Coronary artery (tissue), 2 donors: ENCODE results near the gene ESYT3.

ENCODE experiments used
- DNase-seq: peaks from one replicate; pipeline ENCODE4 v3.0.0-alpha.2; 2017; ENCODE audit warnings: low spot score
- H3K27ac ChIP-seq, 2 donors: fragments of 200-600 bp; sonication (generic); one replicate each; pipeline ENCODE4 v1.5.1; 2016 to 2019
- H3K4me3 ChIP-seq: fragments of 200-600 bp; sonication (generic); 2 replicates; pipeline ENCODE4 v1.5.1; 2016; ENCODE audit warnings: mild to moderate bottlenecking, moderate library complexity
- CTCF ChIP-seq: fragments of 200-600 bp; sonication (generic); IDR thresholded peaks from one replicate; pipeline ENCODE4 v1.5.1; 2019; ENCODE audit warnings: antibody characterized with exemption

ESYT3 gene

GRCh38 chr3:138461896-138462295 lies 27.5 kb downstream of the ESYT3 start:
- Histone ChIP-seq H3K4me3 (no peak overlapping the region), H3K27ac (no peak overlapping the region)
- no peak for TF ChIP-seq CTCF
- DNase-seq = no peak

DNA sequence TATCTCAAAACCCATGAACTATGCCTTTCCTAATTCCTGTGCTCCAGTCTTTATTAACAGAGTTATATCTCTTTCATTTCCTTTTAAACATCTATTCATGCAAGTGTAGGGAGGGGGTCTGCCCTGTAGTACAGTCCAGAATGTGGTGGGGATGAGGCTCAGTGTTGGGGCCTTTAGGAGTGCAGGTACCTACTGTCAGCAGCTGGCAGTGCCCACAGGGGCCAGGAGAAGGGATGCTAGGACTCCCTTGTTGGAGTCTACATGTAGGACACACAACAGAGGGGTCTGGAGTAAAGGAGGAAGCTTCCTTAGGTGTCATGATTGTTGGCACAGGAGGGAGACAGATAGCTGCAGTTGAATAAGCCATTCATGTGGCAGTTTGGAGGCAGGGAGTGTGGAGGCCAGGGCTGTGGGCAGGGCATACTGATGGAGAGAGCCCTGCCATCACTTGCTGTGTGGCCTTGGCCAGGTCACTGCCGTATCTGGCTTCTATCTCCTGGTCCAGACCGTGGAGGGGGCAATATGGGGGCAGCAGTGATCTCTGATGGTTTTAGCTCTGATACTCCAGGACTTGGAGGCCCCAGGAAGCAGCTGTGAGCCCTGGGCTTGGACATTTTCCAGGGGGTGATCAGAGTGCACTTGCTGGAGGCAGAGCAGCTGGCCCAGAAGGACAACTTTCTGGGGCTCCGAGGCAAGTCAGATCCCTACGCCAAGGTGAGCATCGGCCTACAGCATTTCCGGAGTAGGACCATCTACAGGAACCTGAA lies 29.5 kb downstream of the ESYT3 start:
- no peak for TF ChIP-seq CTCF
- no peak for DNase-seq
- Histone ChIP-seq H3K4me3 (no peak overlapping the region), H3K27ac (no peak overlapping the region)

DNA sequence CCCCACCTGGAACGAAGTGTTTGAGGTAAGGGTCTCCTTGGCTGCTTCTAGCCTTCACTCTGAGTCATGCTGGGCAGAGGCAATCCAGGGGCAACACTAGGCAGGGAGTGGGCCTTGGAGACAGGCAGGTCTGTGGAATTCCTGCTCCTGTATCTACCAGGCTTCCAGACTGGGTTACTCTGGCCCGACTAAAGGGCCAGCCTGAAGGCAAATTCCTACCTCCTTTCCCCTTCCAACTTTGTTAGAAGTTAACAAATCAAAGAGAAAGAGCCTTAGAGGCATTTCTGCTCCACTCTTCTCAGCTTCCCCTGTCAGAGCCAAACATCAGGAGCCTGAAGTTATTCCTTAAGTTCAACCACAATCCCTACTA lies 30.1 kb downstream of the ESYT3 start:
- no peak for TF ChIP-seq CTCF
- H3K27ac ChIP-seq = no peak overlapping the region
- no peak overlapping the region for H3K4me3 ChIP-seq
- no peak for DNase-seq

- Histone ChIP-seq H3K4me3 (no peak overlapping the region), H3K27ac (no peak overlapping the region)
- TF ChIP-seq CTCF = no peak
- no peak for DNase-seq
Observed at GRCh38 chr3:138465451-138465850, 31.0 kb downstream of the ESYT3 start.

DNA sequence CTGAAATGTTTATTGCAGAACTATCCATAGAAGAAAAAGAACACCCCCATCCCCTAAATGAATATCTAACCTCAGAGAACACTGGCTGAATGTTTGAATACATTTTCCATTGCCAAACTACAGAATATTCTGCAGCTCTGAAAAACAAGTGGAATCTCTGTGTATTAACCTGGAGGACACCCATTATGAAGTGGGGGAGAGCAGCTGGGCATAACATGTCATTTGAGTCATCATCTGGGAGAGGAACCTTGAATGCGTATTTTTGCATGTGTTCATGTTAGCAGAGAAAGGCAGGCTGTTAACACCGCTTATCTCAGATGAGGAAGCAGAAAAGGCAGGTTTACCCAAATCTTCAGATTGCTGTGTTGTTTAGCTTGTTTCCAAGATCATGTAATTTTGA lies 31.5 kb downstream of the ESYT3 start:
- DNase-seq = no peak
- TF ChIP-seq CTCF = no peak
- Histone ChIP-seq H3K4me3 (no peak overlapping the region), H3K27ac (no peak overlapping the region)

- Histone ChIP-seq H3K27ac (no peak overlapping the region), H3K4me3 (no peak overlapping the region)
- no peak for DNase-seq
- TF ChIP-seq CTCF = no peak
Observed at GRCh38 chr3:138467931-138468330, 33.5 kb downstream of the ESYT3 start.

DNA sequence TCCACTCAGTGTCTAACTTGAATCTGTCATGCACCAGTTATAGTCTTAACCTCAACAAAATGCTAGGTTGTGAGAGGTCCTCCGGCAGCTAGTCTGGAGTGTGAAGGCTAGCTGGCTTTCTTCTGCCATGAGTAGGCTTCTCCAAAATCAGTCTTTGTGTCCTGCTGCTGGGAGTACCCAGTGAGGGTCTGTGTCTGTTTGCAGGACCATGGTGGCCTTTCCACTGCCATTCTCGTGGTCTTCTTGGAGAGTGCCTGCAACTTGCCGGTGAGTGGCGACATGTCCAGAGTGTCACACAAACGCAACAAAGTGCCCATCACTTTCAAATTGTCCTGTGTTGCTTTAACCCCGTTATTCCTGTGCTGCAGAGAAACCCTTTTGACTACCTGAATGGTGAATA lies 34.0 kb downstream of the ESYT3 start:
- no peak for DNase-seq
- Histone ChIP-seq H3K27ac (no peak overlapping the region), H3K4me3 (no peak overlapping the region)
- TF ChIP-seq CTCF = no peak
